Measurements from ENCODE around the gene HOXD12.
A peak's percentile ranks its signal among the peaks of the same experiment; 100 is the strongest.

HOXD12 gene, protein sequence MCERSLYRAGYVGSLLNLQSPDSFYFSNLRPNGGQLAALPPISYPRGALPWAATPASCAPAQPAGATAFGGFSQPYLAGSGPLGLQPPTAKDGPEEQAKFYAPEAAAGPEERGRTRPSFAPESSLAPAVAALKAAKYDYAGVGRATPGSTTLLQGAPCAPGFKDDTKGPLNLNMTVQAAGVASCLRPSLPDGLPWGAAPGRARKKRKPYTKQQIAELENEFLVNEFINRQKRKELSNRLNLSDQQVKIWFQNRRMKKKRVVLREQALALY

GRCh38 chr2:176099728-176100546 is at the start of gene HOXD12:
HOXD12 (plus strand) TSS chr2:176099795; CDS start chr2:176099802, 7 bp downstream.
- peaks cover 81 to 84% of the 10 kb centered on the region in 2 donors for H3K27me3 ChIP-seq (ENCODE audit: control insufficient read depth in 2 of 2, insufficient read depth in 2 of 2, low read length in 2 of 2)
- H3K9me3 ChIP-seq (ENCODE audit: control insufficient read depth in 2 of 2, low read length in 2 of 2), result no peaks in the 10 kb centered on the region
- H3K27ac ChIP-seq (ENCODE audit: low read depth in 2 of 2, low read length in 2 of 2), result no peak within 1 kb of the TSS
- no peak within 1 kb of the TSS for H3K4me3 ChIP-seq (ENCODE audit: low read length in 2 of 2)
- no peak within 1 kb of the TSS for H3K9ac ChIP-seq (ENCODE audit: low read depth in 1 of 2, low read length in 2 of 2)
- no peaks in the 10 kb centered on the region for H3K36me3 ChIP-seq (ENCODE audit: control insufficient read depth in 2 of 2, insufficient read depth in 2 of 2, low read length in 2 of 2)
- H3K4me1 ChIP-seq (ENCODE audit: control insufficient read depth in 2 of 2, insufficient read depth in 2 of 2, low read length in 2 of 2), result peaks cover 0 to 16% of the 10 kb centered on the region in 2 donors

GRCh38 chr2:176056406-176056805 is 43.2 kb upstream of the HOXD12 start:
- Histone ChIP-seq H3K36me3 (ENCODE audit: control insufficient read depth in 2 of 2, insufficient read depth in 2 of 2, low read length in 2 of 2) (no peaks in the 10 kb centered on the region), H3K4me1 (ENCODE audit: control insufficient read depth in 2 of 2, insufficient read depth in 2 of 2, low read length in 2 of 2) (no peaks in the 10 kb centered on the region), H3K27ac (ENCODE audit: low read depth in 2 of 2, low read length in 2 of 2) (no peak overlapping the region), H3K9me3 (ENCODE audit: control insufficient read depth in 2 of 2, low read length in 2 of 2) (no peaks in the 10 kb centered on the region), H3K27me3 (ENCODE audit: control insufficient read depth in 2 of 2, insufficient read depth in 2 of 2, low read length in 2 of 2) (peaks cover 0 to 14% of the 10 kb centered on the region in 2 donors), H3K4me3 (ENCODE audit: low read length in 2 of 2) (no peak overlapping the region), H3K9ac (ENCODE audit: low read depth in 1 of 2, low read length in 2 of 2) (no peak overlapping the region)

DNA sequence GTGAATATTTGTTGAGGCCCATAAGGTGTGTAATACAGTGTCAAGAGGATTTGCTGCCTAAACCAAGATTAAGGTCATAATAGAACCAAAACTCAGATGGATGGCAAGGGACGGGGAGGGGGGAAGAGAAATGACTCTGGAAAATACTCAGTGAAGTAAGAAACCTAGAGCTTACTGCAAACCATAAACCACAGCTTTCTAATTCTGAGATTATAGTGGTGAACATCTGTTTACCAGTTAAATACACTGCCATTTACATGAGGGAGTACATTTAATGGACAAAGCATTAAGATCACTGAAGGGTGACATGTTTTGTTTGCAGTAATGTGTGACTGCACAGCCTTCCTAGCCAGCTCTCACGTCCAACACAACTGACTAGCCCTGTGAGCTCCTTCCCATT is 35.6 kb upstream of the HOXD12 start:
- Histone ChIP-seq H3K9ac (ENCODE audit: low read depth in 1 of 2, low read length in 2 of 2) (no peak overlapping the region), H3K4me3 (ENCODE audit: low read length in 2 of 2) (no peak overlapping the region), H3K36me3 (ENCODE audit: control insufficient read depth in 2 of 2, insufficient read depth in 2 of 2, low read length in 2 of 2) (no peaks in the 10 kb centered on the region), H3K27me3 (ENCODE audit: control insufficient read depth in 2 of 2, insufficient read depth in 2 of 2, low read length in 2 of 2) (peaks cover 27 to 39% of the 10 kb centered on the region in 2 donors), H3K4me1 (ENCODE audit: control insufficient read depth in 2 of 2, insufficient read depth in 2 of 2, low read length in 2 of 2) (peaks cover 8 to 11% of the 10 kb centered on the region in 2 donors), H3K27ac (ENCODE audit: low read depth in 2 of 2, low read length in 2 of 2) (no peak overlapping the region), H3K9me3 (ENCODE audit: control insufficient read depth in 2 of 2, low read length in 2 of 2) (no peaks in the 10 kb centered on the region)

- Histone ChIP-seq H3K36me3 (ENCODE audit: control insufficient read depth in 2 of 2, insufficient read depth in 2 of 2, low read length in 2 of 2) (no peaks in the 10 kb centered on the region), H3K9ac (ENCODE audit: low read depth in 1 of 2, low read length in 2 of 2) (no peak overlapping the region), H3K27ac (ENCODE audit: low read depth in 2 of 2, low read length in 2 of 2) (no peak overlapping the region), H3K9me3 (ENCODE audit: control insufficient read depth in 2 of 2, low read length in 2 of 2) (no peaks in the 10 kb centered on the region), H3K4me3 (ENCODE audit: low read length in 2 of 2) (peak overlapping the region; percentile 51 to 54), H3K4me1 (ENCODE audit: control insufficient read depth in 2 of 2, insufficient read depth in 2 of 2, low read length in 2 of 2) (peaks cover 8 to 11% of the 10 kb centered on the region in 2 donors), H3K27me3 (ENCODE audit: control insufficient read depth in 2 of 2, insufficient read depth in 2 of 2, low read length in 2 of 2) (peaks cover 54 to 55% of the 10 kb centered on the region in 2 donors)
Measured at GRCh38 chr2:176066645-176067588, 32.7 kb upstream of the HOXD12 start.

DNA sequence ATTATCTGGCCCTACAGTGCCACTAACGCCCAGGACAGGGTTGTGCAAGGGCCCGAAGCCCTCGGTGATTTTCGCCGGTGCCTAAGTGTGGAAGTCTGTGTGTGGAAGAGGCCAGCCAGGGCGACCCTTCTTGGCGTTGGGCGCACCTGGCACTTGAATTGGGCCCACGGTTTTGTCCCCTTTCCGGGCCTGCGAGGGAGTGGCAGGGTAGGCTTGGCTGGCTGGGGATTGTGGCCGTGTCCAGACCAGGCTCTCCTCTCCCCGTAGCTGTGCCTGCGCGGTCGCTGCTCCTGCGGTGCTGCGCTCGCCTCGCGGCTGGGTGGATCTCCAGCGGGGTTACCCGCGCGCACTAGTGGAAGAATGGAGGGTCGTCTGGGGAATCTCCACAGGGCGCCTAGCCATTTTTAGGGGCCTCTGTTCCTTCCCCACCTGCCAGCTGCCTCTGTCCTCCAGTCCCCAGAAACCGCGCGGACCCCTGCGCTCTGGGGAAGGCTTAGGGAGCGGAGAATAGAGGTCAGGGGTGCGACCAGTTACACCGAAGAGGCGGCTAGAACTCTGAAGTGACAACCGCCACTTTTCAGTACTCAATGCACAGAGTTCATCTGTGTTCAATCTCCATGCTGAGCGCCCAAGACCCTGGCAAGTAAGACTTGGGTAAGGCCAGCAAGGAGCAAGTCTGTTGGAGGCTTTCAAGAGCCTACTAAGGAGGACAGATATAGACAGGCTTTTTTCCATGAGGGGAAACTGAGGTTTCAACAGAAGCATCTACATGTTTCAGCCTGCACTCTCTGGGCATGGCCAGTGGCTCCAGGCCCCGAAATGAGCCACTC is 31.8 kb upstream of the HOXD12 start:
- Histone ChIP-seq H3K36me3 (ENCODE audit: control insufficient read depth in 2 of 2, insufficient read depth in 2 of 2, low read length in 2 of 2) (no peaks in the 10 kb centered on the region), H3K27me3 (ENCODE audit: control insufficient read depth in 2 of 2, insufficient read depth in 2 of 2, low read length in 2 of 2) (peaks cover 61% of the 10 kb centered on the region in 2 donors), H3K4me3 (ENCODE audit: low read length in 2 of 2) (peak overlapping the region; percentile 51 to 54), H3K9ac (ENCODE audit: low read depth in 1 of 2, low read length in 2 of 2) (no peak overlapping the region), H3K4me1 (ENCODE audit: control insufficient read depth in 2 of 2, insufficient read depth in 2 of 2, low read length in 2 of 2) (peaks cover 8 to 11% of the 10 kb centered on the region in 2 donors), H3K27ac (ENCODE audit: low read depth in 2 of 2, low read length in 2 of 2) (no peak overlapping the region), H3K9me3 (ENCODE audit: control insufficient read depth in 2 of 2, low read length in 2 of 2) (no peaks in the 10 kb centered on the region)

- no peak overlapping the region for H3K27ac ChIP-seq (ENCODE audit: low read depth in 2 of 2, low read length in 2 of 2)
- no peak overlapping the region for H3K4me3 ChIP-seq (ENCODE audit: low read length in 2 of 2)
- no peaks in the 10 kb centered on the region for H3K9me3 ChIP-seq (ENCODE audit: control insufficient read depth in 2 of 2, low read length in 2 of 2)
- no peak overlapping the region for H3K9ac ChIP-seq (ENCODE audit: low read depth in 1 of 2, low read length in 2 of 2)
- peaks cover 8 to 11% of the 10 kb centered on the region in 2 donors for H3K4me1 ChIP-seq (ENCODE audit: control insufficient read depth in 2 of 2, insufficient read depth in 2 of 2, low read length in 2 of 2)
- peaks cover 64 to 67% of the 10 kb centered on the region in 2 donors for H3K27me3 ChIP-seq (ENCODE audit: control insufficient read depth in 2 of 2, insufficient read depth in 2 of 2, low read length in 2 of 2)
- no peaks in the 10 kb centered on the region for H3K36me3 ChIP-seq (ENCODE audit: control insufficient read depth in 2 of 2, insufficient read depth in 2 of 2, low read length in 2 of 2)
Measured at GRCh38 chr2:176068419-176068832, 31.2 kb upstream of the HOXD12 start.

- Histone ChIP-seq H3K9ac (ENCODE audit: low read depth in 1 of 2, low read length in 2 of 2) (no peak overlapping the region), H3K4me3 (ENCODE audit: low read length in 2 of 2) (no peak overlapping the region), H3K4me1 (ENCODE audit: control insufficient read depth in 2 of 2, insufficient read depth in 2 of 2, low read length in 2 of 2) (peaks cover 8 to 11% of the 10 kb centered on the region in 2 donors), H3K27me3 (ENCODE audit: control insufficient read depth in 2 of 2, insufficient read depth in 2 of 2, low read length in 2 of 2) (peaks cover 83 to 93% of the 10 kb centered on the region in 2 donors), H3K36me3 (ENCODE audit: control insufficient read depth in 2 of 2, insufficient read depth in 2 of 2, low read length in 2 of 2) (no peaks in the 10 kb centered on the region), H3K9me3 (ENCODE audit: control insufficient read depth in 2 of 2, low read length in 2 of 2) (no peaks in the 10 kb centered on the region), H3K27ac (ENCODE audit: low read depth in 2 of 2, low read length in 2 of 2) (no peak overlapping the region)
Measured at GRCh38 chr2:176071330-176072291, 28.0 kb upstream of the HOXD12 start.

DNA sequence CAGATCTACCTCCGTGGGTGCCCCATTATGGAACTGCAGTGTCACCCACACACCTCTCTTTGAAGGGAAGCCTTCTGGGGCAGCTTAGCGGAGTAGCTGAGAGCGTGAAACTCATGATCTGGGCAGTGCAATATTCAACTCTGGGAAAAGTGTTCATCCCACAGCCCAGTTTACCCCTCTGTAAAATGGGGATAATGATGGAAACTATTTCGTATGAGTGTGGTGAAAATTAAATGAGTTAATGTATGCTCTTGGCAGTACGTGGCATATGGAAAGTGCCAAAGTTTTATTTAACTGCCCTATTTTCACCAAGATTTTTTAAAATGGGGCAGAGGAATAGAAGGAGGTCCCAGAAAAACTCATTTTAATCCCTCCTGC is 27.3 kb upstream of the HOXD12 start:
- H3K27me3 ChIP-seq (ENCODE audit: control insufficient read depth in 2 of 2, insufficient read depth in 2 of 2, low read length in 2 of 2), result peaks cover 86 to 93% of the 10 kb centered on the region in 2 donors

More for the DNA sequence above, 27.3 kb upstream of the HOXD12 start:
- Histone ChIP-seq H3K4me1 (ENCODE audit: control insufficient read depth in 2 of 2, insufficient read depth in 2 of 2, low read length in 2 of 2) (peaks cover 7 to 8% of the 10 kb centered on the region in 2 donors), H3K9ac (ENCODE audit: low read depth in 1 of 2, low read length in 2 of 2) (no peak overlapping the region), H3K36me3 (ENCODE audit: control insufficient read depth in 2 of 2, insufficient read depth in 2 of 2, low read length in 2 of 2) (no peaks in the 10 kb centered on the region), H3K27ac (ENCODE audit: low read depth in 2 of 2, low read length in 2 of 2) (no peak overlapping the region), H3K4me3 (ENCODE audit: low read length in 2 of 2) (no peak overlapping the region), H3K9me3 (ENCODE audit: control insufficient read depth in 2 of 2, low read length in 2 of 2) (no peaks in the 10 kb centered on the region)
